ENCODE data around the gene FBXL14.

FBXL14 gene

DNA sequence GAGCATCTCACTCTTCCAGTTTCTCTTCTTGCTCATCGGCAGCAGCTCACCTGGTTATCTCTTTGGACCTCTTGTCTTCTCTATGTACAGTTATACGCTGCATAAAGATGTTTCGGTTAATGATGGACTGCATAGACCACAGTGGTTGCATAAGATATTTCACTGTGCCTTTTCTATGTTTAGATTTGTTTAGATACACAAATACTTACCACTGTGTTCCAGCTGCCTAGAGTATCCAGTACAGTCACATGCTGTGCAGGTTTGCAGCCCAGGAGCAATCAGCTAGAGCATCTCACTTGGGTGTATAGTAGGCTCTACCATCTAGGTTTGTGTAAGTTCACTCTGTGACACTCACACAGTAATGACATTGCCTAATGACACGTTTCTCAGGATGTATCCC is 57.6 kb downstream of the FBXL14 start:
- no peaks in the 10 kb centered on the region for H3K79me2 ChIP-seq (ENCODE audit: insufficient read depth, low read length)
- H2AFZ ChIP-seq (ENCODE audit: low read depth, low read length, severe bottlenecking): no peak overlapping the region
- no peaks in the 10 kb centered on the region for H3K9me2 ChIP-seq (replicated peaks; ENCODE audit: insufficient read depth, low read length)
- TF ChIP-seq, protein P1, sequence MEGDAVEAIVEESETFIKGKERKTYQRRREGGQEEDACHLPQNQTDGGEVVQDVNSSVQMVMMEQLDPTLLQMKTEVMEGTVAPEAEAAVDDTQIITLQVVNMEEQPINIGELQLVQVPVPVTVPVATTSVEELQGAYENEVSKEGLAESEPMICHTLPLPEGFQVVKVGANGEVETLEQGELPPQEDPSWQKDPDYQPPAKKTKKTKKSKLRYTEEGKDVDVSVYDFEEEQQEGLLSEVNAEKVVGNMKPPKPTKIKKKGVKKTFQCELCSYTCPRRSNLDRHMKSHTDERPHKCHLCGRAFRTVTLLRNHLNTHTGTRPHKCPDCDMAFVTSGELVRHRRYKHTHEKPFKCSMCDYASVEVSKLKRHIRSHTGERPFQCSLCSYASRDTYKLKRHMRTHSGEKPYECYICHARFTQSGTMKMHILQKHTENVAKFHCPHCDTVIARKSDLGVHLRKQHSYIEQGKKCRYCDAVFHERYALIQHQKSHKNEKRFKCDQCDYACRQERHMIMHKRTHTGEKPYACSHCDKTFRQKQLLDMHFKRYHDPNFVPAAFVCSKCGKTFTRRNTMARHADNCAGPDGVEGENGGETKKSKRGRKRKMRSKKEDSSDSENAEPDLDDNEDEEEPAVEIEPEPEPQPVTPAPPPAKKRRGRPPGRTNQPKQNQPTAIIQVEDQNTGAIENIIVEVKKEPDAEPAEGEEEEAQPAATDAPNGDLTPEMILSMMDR (IDR thresholded peaks at IDR 0.05; ENCODE audit: insufficient read depth, low read length, poor library complexity, severe bottlenecking): no peak
- no peak for TF ChIP-seq EZH2phosphoT487 (conservative IDR thresholded peaks at IDR 0.05; ENCODE audit: low read length)
- no peak overlapping the region for H3K4me2 ChIP-seq (ENCODE audit: low read depth, low read length, poor library complexity, severe bottlenecking)
- no peaks in the 10 kb centered on the region for H3K9me3 ChIP-seq (ENCODE audit: insufficient read depth, low read length)
- H3K4me3 ChIP-seq (ENCODE audit: insufficient read depth, low read length, poor library complexity, severe bottlenecking): no peak overlapping the region
- no peak overlapping the region for H3K27ac ChIP-seq (ENCODE audit: low read depth, low read length)
- no peaks in the 10 kb centered on the region for H3F3A ChIP-seq (ENCODE audit: insufficient read depth)
- H3K27me3 ChIP-seq (ENCODE audit: low read length): no peaks in the 10 kb centered on the region
- no peaks in the 10 kb centered on the region for H3K36me3 ChIP-seq (ENCODE audit: low read length)
- no peak overlapping the region for H3K9ac ChIP-seq (ENCODE audit: low read length)
- H4K20me1 ChIP-seq (ENCODE audit: low read depth, low read length): no peaks in the 10 kb centered on the region

GRCh38 chr12:1534748-1535147 is 59.6 kb downstream of the FBXL14 start:
- Histone ChIP-seq H3K9me2 (replicated peaks; ENCODE audit: insufficient read depth, low read length) (no peaks in the 10 kb centered on the region), H3K27me3 (ENCODE audit: low read length) (no peaks in the 10 kb centered on the region), H3K27ac (ENCODE audit: low read depth, low read length) (no peak overlapping the region), H3F3A (ENCODE audit: insufficient read depth) (no peaks in the 10 kb centered on the region), H2AFZ (ENCODE audit: low read depth, low read length, severe bottlenecking) (no peak overlapping the region), H3K9ac (ENCODE audit: low read length) (no peak overlapping the region), H3K4me2 (ENCODE audit: low read depth, low read length, poor library complexity, severe bottlenecking) (no peak overlapping the region), H3K36me3 (ENCODE audit: low read length) (no peaks in the 10 kb centered on the region), H3K9me3 (ENCODE audit: insufficient read depth, low read length) (no peaks in the 10 kb centered on the region), H3K4me3 (ENCODE audit: insufficient read depth, low read length, poor library complexity, severe bottlenecking) (no peak overlapping the region), H4K20me1 (ENCODE audit: low read depth, low read length) (no peaks in the 10 kb centered on the region), H3K79me2 (ENCODE audit: insufficient read depth, low read length) (no peaks in the 10 kb centered on the region)
- TF ChIP-seq EZH2phosphoT487 (conservative IDR thresholded peaks at IDR 0.05; ENCODE audit: low read length): no peak

DNA sequence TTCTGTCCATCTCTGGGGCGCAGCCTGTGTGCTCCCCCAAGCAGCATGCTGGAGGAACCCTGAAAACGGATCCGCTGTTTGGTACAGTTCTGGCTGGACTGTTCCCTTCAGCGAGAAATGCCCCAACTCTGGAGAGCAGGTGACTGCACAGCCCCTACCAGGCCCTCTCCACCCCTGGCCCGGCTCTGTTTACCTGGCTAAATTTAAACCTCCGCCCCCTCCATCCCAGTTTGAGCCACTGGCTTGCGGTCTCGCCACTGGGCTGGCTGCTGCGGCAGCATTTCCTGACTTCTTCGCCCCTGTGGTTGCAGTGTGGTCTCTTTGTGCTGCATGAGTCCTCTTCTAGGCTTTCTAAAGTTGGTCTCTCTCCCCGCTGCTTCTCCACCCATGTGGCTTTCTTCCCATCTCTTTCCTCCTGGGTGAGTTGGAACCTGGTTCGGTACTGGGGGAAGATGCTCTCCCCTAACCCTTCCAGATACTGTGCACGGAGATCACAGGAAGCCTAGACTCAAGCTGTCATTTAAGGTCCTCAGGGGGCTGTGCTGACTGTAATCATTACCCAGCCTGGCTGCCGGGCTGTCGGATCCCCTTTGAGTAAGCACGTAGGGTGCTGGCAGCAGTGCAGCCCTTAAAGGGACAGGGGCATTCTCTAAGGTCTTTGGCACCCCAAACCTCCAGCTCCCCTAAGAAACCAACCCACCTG is 60.6 kb downstream of the FBXL14 start:
- no peaks in the 10 kb centered on the region for H3K27me3 ChIP-seq (ENCODE audit: low read length)
- H3K36me3 ChIP-seq (ENCODE audit: low read length): no peaks in the 10 kb centered on the region
- no peaks in the 10 kb centered on the region for H3F3A ChIP-seq (ENCODE audit: insufficient read depth)
- H3K79me2 ChIP-seq (ENCODE audit: insufficient read depth, low read length): no peaks in the 10 kb centered on the region
- no peak overlapping the region for H3K4me3 ChIP-seq (ENCODE audit: insufficient read depth, low read length, poor library complexity, severe bottlenecking)
- H3K9me2 ChIP-seq (replicated peaks; ENCODE audit: insufficient read depth, low read length): no peaks in the 10 kb centered on the region
- no peak overlapping the region for H2AFZ ChIP-seq (ENCODE audit: low read depth, low read length, severe bottlenecking)
- TF ChIP-seq, protein P1 (IDR thresholded peaks at IDR 0.05; ENCODE audit: insufficient read depth, low read length, poor library complexity, severe bottlenecking): no peak
- no peak for TF ChIP-seq EZH2phosphoT487 (conservative IDR thresholded peaks at IDR 0.05; ENCODE audit: low read length)
- H3K27ac ChIP-seq (ENCODE audit: low read depth, low read length): no peak overlapping the region
- no peaks in the 10 kb centered on the region for H3K9me3 ChIP-seq (ENCODE audit: insufficient read depth, low read length)
- no peak overlapping the region for H3K9ac ChIP-seq (ENCODE audit: low read length)
- H4K20me1 ChIP-seq (ENCODE audit: low read depth, low read length): no peaks in the 10 kb centered on the region
- H3K4me2 ChIP-seq (ENCODE audit: low read depth, low read length, poor library complexity, severe bottlenecking): peak overlapping the region; percentile 37

GRCh38 chr12:1533205-1533601 is 61.2 kb downstream of the FBXL14 start:
- peak overlapping the region; percentile 37 for H3K4me2 ChIP-seq (ENCODE audit: low read depth, low read length, poor library complexity, severe bottlenecking)
- H3K27me3 ChIP-seq (ENCODE audit: low read length): no peaks in the 10 kb centered on the region
- no peaks in the 10 kb centered on the region for H3K9me3 ChIP-seq (ENCODE audit: insufficient read depth, low read length)
- H2AFZ ChIP-seq (ENCODE audit: low read depth, low read length, severe bottlenecking): no peak overlapping the region
- no peak for TF ChIP-seq EZH2phosphoT487 (conservative IDR thresholded peaks at IDR 0.05; ENCODE audit: low read length)
- TF ChIP-seq, protein P1 (IDR thresholded peaks at IDR 0.05; ENCODE audit: insufficient read depth, low read length, poor library complexity, severe bottlenecking): no peak
- H4K20me1 ChIP-seq (ENCODE audit: low read depth, low read length): no peaks in the 10 kb centered on the region
- no peaks in the 10 kb centered on the region for H3K36me3 ChIP-seq (ENCODE audit: low read length)
- H3K9ac ChIP-seq (ENCODE audit: low read length): no peak overlapping the region
- H3K9me2 ChIP-seq (replicated peaks; ENCODE audit: insufficient read depth, low read length): no peaks in the 10 kb centered on the region
- H3F3A ChIP-seq (ENCODE audit: insufficient read depth): no peaks in the 10 kb centered on the region
- no peak overlapping the region for H3K27ac ChIP-seq (ENCODE audit: low read depth, low read length)
- no peaks in the 10 kb centered on the region for H3K79me2 ChIP-seq (ENCODE audit: insufficient read depth, low read length)
- H3K4me3 ChIP-seq (ENCODE audit: insufficient read depth, low read length, poor library complexity, severe bottlenecking): no peak overlapping the region

All from SU-DHL-6 (cell line).